OCI-LY3 (cell line): ENCODE data around the gene SYTL3.

Experiments used
- CTCF ChIP-seq: fragments of 200-600, 300-600 bp; sonication (generic); IDR thresholded peaks from 2 replicates; pipeline ENCODE4 v1.5.1; 2014; ENCODE audit warnings: antibody characterized with exemption, low read length, low read depth
- EZH2phosphoT487 ChIP-seq: fragments of 200-600 bp; shearing (Covaris generic); IDR thresholded peaks from 2 replicates; pipeline ENCODE4 v1.6.1; 2018; ENCODE audit warnings: antibody characterized with exemption, mixed run types, low read depth

GRCh38 chr6:158769771-158770432 lies 120.0 kb downstream of the SYTL3 start:
- no peak for TF ChIP-seq CTCF
- TF ChIP-seq EZH2phosphoT487 = no peak
